ENCODE data around the gene TMTC2. TPM values are rescaled to one million over a fixed set of nuclear protein-coding genes. Genes with fewer than 3 reads are reported as not detected.

The TMTC2 gene
- polyA plus RNA-seq, 6 donors from 2014 or later = 0.13 to 0.49 (median 0.17) TPM; not detected in 3

DNA sequence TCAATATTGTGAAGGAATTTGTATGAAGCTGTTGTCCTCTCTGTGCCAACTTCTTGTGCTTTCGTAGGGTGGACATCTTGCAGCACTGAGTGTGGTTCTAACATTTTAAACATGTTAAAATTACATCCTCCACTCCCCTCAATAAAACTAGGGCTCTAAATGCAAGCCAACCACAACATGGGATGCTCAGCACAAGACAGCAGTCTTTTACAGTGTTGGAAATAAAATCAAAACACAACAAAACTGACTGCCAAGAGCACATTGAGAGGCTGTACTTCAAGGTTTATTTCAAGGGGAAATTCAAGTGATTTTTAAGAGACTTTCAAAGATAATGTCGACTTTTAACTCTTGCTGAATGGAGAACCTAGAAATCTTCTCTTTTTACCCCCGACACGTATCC lies 396.9 kb downstream of the TMTC2 start:
- DNase-seq (no peak), ATAC-seq (ENCODE audit: low read depth in 2 of 2) (no peak)
- Mint-ChIP-seq H3K27me3 (no peaks in the 10 kb centered on the region), H3K27ac (no peak overlapping the region), H3K36me3 (no peaks in the 10 kb centered on the region), H3K4me1 (no peaks in the 10 kb centered on the region), H3K9me3 (peaks cover 0 to 4% (median 0%) of the 10 kb centered on the region in 7 donors), H3K4me3 (no peak overlapping the region)

DNA sequence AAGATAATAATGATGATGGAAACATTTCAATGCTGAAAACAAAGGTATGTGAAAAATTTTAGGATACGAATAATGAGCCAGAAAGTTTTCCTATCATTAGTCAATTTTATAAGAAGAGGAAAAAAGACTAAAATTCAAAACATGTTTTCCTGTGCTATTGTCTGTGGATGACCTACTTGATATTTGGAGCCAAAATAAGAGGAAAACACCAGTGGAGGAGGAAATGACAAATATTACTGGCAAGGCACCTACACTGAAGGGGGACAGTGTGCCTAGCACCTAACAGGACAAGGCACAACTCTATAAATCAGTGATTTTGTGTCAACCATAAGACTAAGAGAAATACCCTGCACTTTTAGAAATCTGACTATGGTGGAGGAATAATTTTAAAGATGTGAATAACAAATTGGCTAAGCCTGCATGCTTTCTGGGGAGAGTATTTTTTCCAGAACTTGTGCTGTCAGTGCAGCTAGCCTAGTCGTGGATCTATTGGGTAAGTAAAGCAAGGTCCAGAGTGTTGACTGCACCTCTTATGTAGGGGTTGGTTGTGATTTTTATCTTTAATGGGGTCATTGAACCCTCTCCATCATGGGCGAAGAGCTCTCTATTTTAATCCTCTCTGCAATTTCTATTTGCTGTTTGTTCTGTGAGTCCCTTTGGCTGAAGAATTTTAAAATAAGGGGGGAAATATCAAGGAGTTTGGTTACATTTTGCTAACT lies 398.0 kb downstream of the TMTC2 start:
- Mint-ChIP-seq H3K27me3 (no peaks in the 10 kb centered on the region), H3K27ac (no peak overlapping the region), H3K4me1 (no peaks in the 10 kb centered on the region), H3K9me3 (peaks cover 0 to 4% (median 0%) of the 10 kb centered on the region in 7 donors), H3K4me3 (no peak overlapping the region), H3K36me3 (no peaks in the 10 kb centered on the region)
- DNase-seq (no peak), ATAC-seq (ENCODE audit: low read depth in 2 of 2) (no peak)

DNA sequence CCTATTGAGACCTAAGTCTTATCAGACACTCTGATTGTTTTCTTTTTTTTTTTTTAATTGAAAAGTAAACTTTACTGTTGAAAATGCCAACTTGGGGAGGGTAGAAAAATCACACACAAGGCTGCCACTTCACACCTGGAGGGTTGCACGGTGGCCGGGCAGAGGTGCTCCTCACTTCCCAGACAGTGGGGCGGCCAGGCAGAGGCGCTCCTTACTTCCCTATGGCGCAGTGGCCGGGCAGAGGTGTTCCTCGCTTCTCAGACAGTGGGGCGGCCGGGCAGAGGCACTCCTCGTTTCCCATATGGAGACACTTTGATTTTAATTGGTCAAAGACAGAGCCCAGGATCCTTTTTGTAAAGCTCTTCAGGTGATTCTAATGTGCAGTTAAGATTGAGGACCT lies 399.3 kb downstream of the TMTC2 start:
- ATAC-seq (ENCODE audit: low read depth in 2 of 2) = no peak
- H3K27ac Mint-ChIP-seq = no peak overlapping the region
- no peak for DNase-seq
- no peak overlapping the region for H3K4me3 Mint-ChIP-seq
- no peaks in the 10 kb centered on the region for H3K27me3 Mint-ChIP-seq
- H3K36me3 Mint-ChIP-seq = no peaks in the 10 kb centered on the region
- H3K4me1 Mint-ChIP-seq = no peaks in the 10 kb centered on the region
- H3K9me3 Mint-ChIP-seq = peaks cover 0 to 4% (median 0%) of the 10 kb centered on the region in 7 donors

DNA sequence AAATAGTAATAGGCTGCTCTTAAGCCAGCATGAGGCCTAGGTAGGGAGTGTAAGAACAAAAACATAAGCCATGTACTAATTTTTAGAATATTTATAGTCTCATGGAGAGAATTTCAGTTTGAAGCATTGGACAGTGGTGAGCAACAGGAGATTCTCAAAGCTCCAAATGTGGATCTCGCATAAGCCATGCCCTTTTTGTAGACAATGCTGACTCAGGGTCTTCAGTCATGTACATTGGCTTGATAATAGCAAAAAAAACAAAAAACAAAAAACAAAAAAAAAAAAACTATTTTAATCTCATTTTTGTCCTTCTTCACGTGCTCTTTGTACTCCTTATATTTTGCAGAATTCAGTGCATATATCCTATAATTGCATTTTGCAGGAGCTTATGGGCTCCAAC lies 402.9 kb downstream of the TMTC2 start:
- Mint-ChIP-seq H3K27ac (no peak overlapping the region), H3K4me3 (no peak overlapping the region), H3K9me3 (peaks cover 0 to 8% (median 2%) of the 10 kb centered on the region in 7 donors), H3K4me1 (no peaks in the 10 kb centered on the region), H3K36me3 (no peaks in the 10 kb centered on the region), H3K27me3 (no peaks in the 10 kb centered on the region)
- ATAC-seq (ENCODE audit: low read depth in 2 of 2) (no peak), DNase-seq (no peak)

DNA sequence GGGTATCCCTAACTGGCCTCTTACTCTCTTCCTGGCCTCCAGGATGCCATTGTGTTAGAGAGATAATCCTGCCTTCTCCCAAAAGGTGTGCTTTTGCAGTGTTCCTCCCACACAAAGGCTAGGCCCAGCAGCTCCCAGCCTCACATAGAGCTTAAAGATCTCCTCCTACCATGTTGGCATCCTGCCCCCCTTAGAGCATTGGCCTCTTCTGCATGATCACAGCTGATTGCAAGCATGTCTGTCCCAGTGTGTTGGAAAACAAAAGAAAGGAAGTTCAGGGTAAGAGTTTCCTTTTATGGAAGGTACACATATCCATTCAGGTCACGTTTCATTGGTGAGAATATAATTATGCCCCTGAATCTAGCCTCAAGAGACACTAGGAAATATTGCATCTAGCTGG lies 405.4 kb downstream of the TMTC2 start:
- Mint-ChIP-seq H3K4me1 (no peaks in the 10 kb centered on the region), H3K36me3 (no peaks in the 10 kb centered on the region), H3K9me3 (peaks cover 2 to 17% (median 4%) of the 10 kb centered on the region in 7 donors), H3K27me3 (no peaks in the 10 kb centered on the region), H3K4me3 (no peak overlapping the region), H3K27ac (no peak overlapping the region)
- ATAC-seq (ENCODE audit: low read depth in 2 of 2) (no peak), DNase-seq (no peak)

DNA sequence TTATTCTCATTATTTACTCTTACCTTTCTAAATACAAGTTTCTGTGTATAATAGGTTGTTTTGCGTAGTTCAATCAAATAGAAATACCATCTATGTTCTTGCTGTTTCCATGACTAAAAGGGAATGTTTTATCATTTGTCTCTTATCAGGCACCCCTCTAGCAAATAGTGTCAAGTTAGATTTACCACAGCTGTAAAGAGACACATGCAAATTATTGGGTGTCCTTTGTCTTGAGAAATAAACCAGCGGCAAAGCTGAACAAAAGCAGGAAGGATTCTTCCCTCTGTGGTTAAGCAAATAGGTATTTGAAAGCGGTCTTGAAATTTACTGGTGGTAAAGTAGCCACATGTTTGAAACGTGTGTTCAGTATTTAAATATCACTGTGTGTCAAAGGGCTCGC lies 405.9 kb downstream of the TMTC2 start:
- DNase-seq (no peak), ATAC-seq (ENCODE audit: low read depth in 2 of 2) (no peak)
- Mint-ChIP-seq H3K4me1 (no peaks in the 10 kb centered on the region), H3K36me3 (no peaks in the 10 kb centered on the region), H3K27me3 (no peaks in the 10 kb centered on the region), H3K27ac (no peak overlapping the region), H3K4me3 (no peak overlapping the region), H3K9me3 (peaks cover 3 to 13% (median 4%) of the 10 kb centered on the region in 7 donors)

DNA sequence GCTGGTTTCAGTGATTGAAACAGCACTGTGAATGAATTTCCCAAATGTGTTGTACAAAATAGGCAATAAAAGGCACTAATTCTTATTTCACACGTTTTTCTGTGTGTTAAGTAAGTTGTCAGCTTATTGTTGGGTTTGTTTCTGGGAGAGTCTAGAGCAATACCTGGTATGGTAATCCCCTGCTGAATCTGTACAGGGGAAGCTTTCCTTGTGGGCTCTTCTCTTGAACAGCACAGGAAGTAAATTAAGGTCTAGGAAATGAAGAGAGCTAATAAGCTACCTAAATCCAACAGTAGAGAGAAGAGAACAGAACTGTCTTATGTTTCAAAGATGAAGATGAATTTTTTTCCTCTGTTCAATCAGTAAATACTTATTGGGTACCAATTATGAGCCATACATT lies 406.7 kb downstream of the TMTC2 start:
- peaks cover 4 to 13% (median 5%) of the 10 kb centered on the region in 7 donors for H3K9me3 Mint-ChIP-seq
- no peaks in the 10 kb centered on the region for H3K36me3 Mint-ChIP-seq
- H3K27ac Mint-ChIP-seq = no peak overlapping the region
- no peak for ATAC-seq (ENCODE audit: low read depth in 2 of 2)
- H3K27me3 Mint-ChIP-seq = no peaks in the 10 kb centered on the region
- no peak for DNase-seq
- no peak overlapping the region for H3K4me3 Mint-ChIP-seq
- H3K4me1 Mint-ChIP-seq = no peaks in the 10 kb centered on the region

DNA sequence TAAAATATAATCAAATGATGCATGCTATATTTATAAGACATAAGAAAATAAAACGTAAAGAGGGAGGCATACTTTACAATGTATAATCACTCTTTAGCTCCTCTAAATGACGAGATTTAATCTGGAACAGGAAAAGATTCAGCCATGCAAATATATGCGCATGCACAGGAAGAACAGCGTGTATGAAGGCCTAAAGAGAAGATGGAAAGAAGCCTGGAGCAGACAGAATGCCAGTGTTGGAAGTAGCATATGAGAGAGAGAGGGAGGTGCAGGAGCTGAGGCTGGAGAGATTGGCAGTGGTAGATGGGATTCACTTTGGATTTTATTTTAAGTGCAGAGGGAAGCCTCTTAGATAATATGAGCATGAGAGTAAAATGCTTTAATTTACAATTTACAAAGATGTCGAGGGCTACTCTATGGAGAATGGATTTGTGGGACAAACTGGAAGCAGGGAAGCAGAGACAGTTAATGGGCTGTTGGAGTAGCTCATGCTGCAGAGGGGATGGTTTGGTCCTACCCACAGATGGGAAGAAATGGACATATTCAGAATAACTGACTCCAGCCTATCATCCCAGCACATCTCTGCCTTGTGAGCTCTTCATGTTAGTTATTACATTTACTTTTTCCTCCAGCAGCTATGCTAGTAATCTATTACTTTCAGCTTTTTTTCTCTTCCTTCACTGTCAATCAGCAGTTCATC lies 411.1 kb downstream of the TMTC2 start:
- ATAC-seq (ENCODE audit: low read depth in 2 of 2) = no peak
- no peak overlapping the region for H3K27ac Mint-ChIP-seq
- H3K4me1 Mint-ChIP-seq = no peaks in the 10 kb centered on the region

DNA sequence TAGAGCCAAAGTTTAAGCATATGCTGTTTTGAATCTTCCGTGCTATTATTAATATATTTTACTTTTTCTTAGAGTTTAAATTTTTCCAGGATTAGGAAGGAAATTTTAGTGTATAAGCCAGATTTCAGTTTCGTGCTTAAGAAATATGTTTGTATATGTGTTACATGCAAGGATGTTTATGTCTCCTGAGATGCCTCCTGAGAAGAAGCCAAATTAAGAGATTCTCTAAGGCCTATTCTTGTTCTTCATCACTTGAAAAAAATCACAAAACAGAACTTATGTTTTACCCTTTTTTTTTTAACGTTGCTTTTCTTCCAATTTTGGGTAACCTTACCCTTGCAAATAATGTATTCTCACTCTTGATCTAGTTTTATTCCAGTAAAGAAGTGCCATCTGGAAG lies 412.7 kb downstream of the TMTC2 start:
- Mint-ChIP-seq H3K27me3 (no peaks in the 10 kb centered on the region), H3K27ac (no peak overlapping the region), H3K4me3 (no peak overlapping the region), H3K36me3 (no peaks in the 10 kb centered on the region), H3K9me3 (peaks cover 4 to 15% (median 5%) of the 10 kb centered on the region in 7 donors), H3K4me1 (no peaks in the 10 kb centered on the region)
- ATAC-seq (ENCODE audit: low read depth in 2 of 2) (no peak), DNase-seq (no peak)

More for the DNA sequence above, 411.1 kb downstream of the TMTC2 start:
- Mint-ChIP-seq H3K4me3 (no peak overlapping the region), H3K27me3 (no peaks in the 10 kb centered on the region), H3K9me3 (peaks cover 2 to 17% (median 5%) of the 10 kb centered on the region in 7 donors), H3K36me3 (no peaks in the 10 kb centered on the region)
- no peak for DNase-seq

DNA sequence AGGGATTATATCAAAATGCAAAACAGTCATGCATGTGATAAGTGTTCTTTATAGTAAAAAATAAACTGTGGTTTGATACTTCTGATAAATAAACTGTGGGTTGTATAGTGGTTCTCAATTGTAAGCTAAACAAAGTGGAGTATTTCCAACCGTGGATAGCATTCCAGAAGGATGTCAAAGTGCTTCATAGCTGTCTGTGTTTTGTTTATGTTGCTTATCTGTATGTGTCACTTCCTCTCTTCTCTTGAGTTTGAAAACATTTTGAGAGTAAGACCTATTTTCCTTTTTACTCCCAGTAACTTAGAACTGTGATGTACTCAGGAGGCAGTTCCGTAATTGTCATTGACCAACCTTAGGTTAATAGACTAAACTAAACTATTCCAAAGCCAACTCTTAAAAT lies 415.8 kb downstream of the TMTC2 start:
- H3K4me3 Mint-ChIP-seq = no peak overlapping the region
- no peaks in the 10 kb centered on the region for H3K27me3 Mint-ChIP-seq
- H3K4me1 Mint-ChIP-seq = no peaks in the 10 kb centered on the region
- DNase-seq (no peak), ATAC-seq (ENCODE audit: low read depth in 2 of 2) (no peak)
- H3K9me3 Mint-ChIP-seq = peaks cover 0 to 9% (median 4%) of the 10 kb centered on the region in 7 donors
- no peak overlapping the region for H3K27ac Mint-ChIP-seq
- H3K36me3 Mint-ChIP-seq = no peaks in the 10 kb centered on the region

DNA sequence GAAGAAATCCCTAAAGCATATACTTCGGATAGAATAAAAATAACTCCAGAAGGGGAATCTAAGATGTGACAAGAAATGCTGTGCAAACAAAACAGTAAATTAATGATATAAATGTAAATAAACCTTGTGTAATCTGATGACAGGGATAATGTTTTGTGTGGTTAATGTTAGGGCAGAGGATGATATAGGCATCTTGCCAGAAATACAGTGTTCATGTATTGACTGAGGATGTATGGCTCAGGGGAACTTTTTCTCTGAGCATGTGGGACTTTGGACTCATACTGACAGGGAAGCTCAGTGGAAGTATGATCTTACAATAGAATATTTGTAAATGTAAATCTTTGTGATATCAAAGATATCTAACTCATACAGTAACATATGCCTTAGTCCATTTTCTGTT lies 420.2 kb downstream of the TMTC2 start:
- H3K36me3 Mint-ChIP-seq = no peaks in the 10 kb centered on the region
- no peak for DNase-seq
- H3K27me3 Mint-ChIP-seq = no peaks in the 10 kb centered on the region
- H3K27ac Mint-ChIP-seq = no peak overlapping the region
- ATAC-seq (ENCODE audit: low read depth in 2 of 2) = no peak
- H3K9me3 Mint-ChIP-seq = peaks cover 0 to 10% (median 5%) of the 10 kb centered on the region in 7 donors
- no peaks in the 10 kb centered on the region for H3K4me1 Mint-ChIP-seq
- H3K4me3 Mint-ChIP-seq = no peak overlapping the region

DNA sequence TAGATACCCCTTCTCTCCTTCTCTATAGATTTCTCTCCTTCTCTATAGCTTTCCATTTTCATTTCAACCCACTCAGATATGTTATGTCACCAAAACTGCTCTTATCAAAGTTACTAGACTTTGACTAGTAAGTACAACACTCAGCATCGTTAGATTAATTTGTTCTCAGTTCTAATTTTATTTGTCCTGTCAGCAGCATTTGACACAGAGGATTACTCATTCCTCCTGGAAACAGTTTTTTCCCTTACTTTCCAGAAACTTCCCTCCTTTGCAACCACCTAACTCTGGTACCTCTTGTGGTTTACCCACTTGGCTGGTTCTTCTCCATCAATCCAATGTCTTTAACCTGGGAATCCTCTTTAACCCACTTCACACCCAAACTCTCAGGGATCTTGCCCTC lies 423.7 kb downstream of the TMTC2 start:
- Mint-ChIP-seq H3K4me1 (no peaks in the 10 kb centered on the region), H3K27me3 (no peaks in the 10 kb centered on the region), H3K4me3 (no peak overlapping the region), H3K36me3 (no peaks in the 10 kb centered on the region), H3K9me3 (peaks cover 0 to 8% (median 3%) of the 10 kb centered on the region in 7 donors), H3K27ac (no peak overlapping the region)
- DNase-seq = no peak
- no peak for ATAC-seq (ENCODE audit: low read depth in 2 of 2)

DNA sequence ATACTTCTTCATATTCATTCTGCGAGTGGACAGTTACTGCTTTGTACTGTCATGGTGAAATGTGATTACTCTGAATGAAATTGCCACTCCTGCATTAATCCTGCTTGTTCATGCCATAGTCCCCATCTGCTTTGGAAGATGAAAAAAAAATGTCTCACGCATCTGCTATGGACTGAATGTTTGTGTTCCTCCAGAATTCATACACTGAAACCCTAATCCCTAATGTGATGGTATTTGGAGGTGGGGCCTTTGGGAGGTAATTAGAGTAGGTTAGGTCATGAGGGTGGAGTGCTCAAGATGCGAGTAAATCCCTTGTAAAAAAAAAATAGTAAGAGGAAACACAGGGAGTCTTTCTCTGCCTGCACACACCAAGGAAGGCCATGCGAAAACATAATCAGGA lies 427.2 kb downstream of the TMTC2 start:
- ATAC-seq (ENCODE audit: low read depth in 2 of 2) = no peak
- Mint-ChIP-seq H3K27ac (no peak overlapping the region), H3K9me3 (peaks cover 8 to 17% (median 11%) of the 10 kb centered on the region in 7 donors), H3K4me3 (no peak overlapping the region), H3K27me3 (no peaks in the 10 kb centered on the region), H3K4me1 (no peaks in the 10 kb centered on the region), H3K36me3 (peaks cover 3 to 4% of the 10 kb centered on the region in 2 donors)
- DNase-seq = no peak

DNA sequence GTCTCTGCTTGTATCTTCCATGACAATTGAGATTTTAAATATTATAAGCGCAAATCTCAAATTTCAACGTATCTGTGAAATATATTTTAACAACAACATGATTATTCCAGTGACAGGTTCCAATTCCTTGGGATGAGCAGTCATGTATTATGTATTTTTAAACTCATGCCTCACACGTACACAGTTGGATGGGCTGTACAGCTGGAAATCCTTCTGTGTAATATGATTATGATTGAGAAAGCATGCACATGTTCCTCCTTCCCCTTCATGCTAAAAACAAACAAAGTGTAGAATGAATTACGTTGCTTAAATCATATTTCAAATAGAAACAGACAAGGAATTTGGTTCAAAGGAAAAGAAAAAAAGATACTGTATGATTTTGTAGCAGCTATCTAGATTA lies 428.3 kb downstream of the TMTC2 start:
- DNase-seq = no peak
- Mint-ChIP-seq H3K27me3 (no peaks in the 10 kb centered on the region), H3K9me3 (peaks cover 9 to 21% (median 12%) of the 10 kb centered on the region in 7 donors), H3K4me3 (no peak overlapping the region), H3K4me1 (no peaks in the 10 kb centered on the region), H3K36me3 (peaks cover 6 to 8% of the 10 kb centered on the region in 2 donors), H3K27ac (no peak overlapping the region)
- no peak for ATAC-seq (ENCODE audit: low read depth in 2 of 2)
